Natural killer cell (primary cell): ENCODE data around the gene OR13J1. TPM values are rescaled to one million over a fixed set of nuclear protein-coding genes. Genes with fewer than 3 reads are reported as not detected.

ENCODE experiments used
- ATAC-seq, 3 donors: fragments of 150-1000 bp in 2 of 3; fragments of 200-7000 bp in 1 of 3; cut with Tn5 transposase; 1 replicate in 1 of 3; 2 replicates in 2 of 3; pipeline ENCODE4 v1.10.0; 2021; ENCODE audit warnings: mild to moderate bottlenecking in 2 of 3, moderate library complexity in 2 of 3
- DNase-seq, 2 donors: peaks; one replicate each; pipeline versions ENCODE4 v3.0.0 to v3.0.0-alpha.2; 2013 to 2021; ENCODE audit warnings: mixed read lengths in 1 of 2
- H3K27ac ChIP-seq: one replicate; pipeline ENCODE4 v1.5.1; 2013; ENCODE audit warnings: mild to moderate bottlenecking, low read length
- H3K27me3 ChIP-seq: one replicate; pipeline ENCODE4 v1.6.1; 2013; ENCODE audit warnings: low read length; ENCODE audit not compliant: control insufficient read depth, insufficient read depth
- H3K36me3 ChIP-seq: one replicate; pipeline ENCODE4 v1.6.1; 2013; ENCODE audit warnings: low read length; ENCODE audit not compliant: control insufficient read depth, insufficient read depth
- H3K4me1 ChIP-seq: one replicate; pipeline ENCODE4 v1.6.1; 2013; ENCODE audit warnings: low read length; ENCODE audit not compliant: control insufficient read depth, insufficient read depth
- H3K4me3 ChIP-seq: one replicate; pipeline ENCODE4 v1.5.1; 2013; ENCODE audit warnings: low read length
- H3K9me3 ChIP-seq: one replicate; pipeline ENCODE4 v1.6.1; 2013; ENCODE audit warnings: low read length; ENCODE audit not compliant: control insufficient read depth, insufficient read depth
- H3K27ac Mint-ChIP-seq, 2 donors: one replicate each; pipeline ENCODE4 v1.8.0; 2022; ENCODE audit warnings: mild to moderate bottlenecking in 2 of 2, mixed read lengths in 2 of 2, moderate library complexity in 1 of 2
- H3K27me3 Mint-ChIP-seq, 2 donors: one replicate each; pipeline ENCODE4 v1.8.0; 2022; ENCODE audit warnings: low read depth in 2 of 2, mixed read lengths in 2 of 2
- H3K36me3 Mint-ChIP-seq: one replicate; pipeline ENCODE4 v1.8.0; 2022; ENCODE audit warnings: mixed read lengths
- H3K4me1 Mint-ChIP-seq, 2 donors: one replicate each; pipeline ENCODE4 v1.8.0; 2022; ENCODE audit warnings: mixed read lengths in 2 of 2
- H3K4me3 Mint-ChIP-seq: one replicate; pipeline ENCODE4 v1.8.0; 2022; ENCODE audit warnings: mild to moderate bottlenecking, moderate library complexity, mixed read lengths
- H3K9me3 Mint-ChIP-seq, 2 donors: one replicate each; pipeline ENCODE4 v1.8.0; 2022; ENCODE audit warnings: mixed read lengths in 2 of 2
- CTCF ChIP-seq: fragments of 200-600 bp; IDR thresholded peaks from one replicate; pipeline ENCODE4 v1.8.0; 2022; ENCODE audit warnings: antibody characterized with exemption
- WGBS: methylation state at CpG from one replicate; pipeline ENCODE4 v1.1.7; 2013; ENCODE audit warnings: missing lambda C conversion rate; ENCODE audit not compliant: insufficient coverage; 5-methylcytosine and 5-hydroxymethylcytosine counted together
- intact Hi-C: fragments of 100-400 bp; cut with micrococcal nuclease; formaldehyde crosslinking; loops from one replicate; pipeline ENCODE4 v1.14.2; 2022
- total RNA-seq, 4 donors: library from RNA; stranded (reverse); fragments of 120-200 nt in 1 of 4; gene quantifications; one replicate each; pipeline versions ENCODE4 v1.2.3 to v1.2.4, GENCODE V29; 2013 to 2022

The OR13J1 gene
- total RNA-seq, 3 donors from 2014 or later (not counting 1 experiment from before 2014, with no cell fraction given), result not detected

GRCh38 chr9:35909687-35910612 lies 39.7 kb upstream of the OR13J1 start:
- ATAC-seq (no peak), DNase-seq (no peak)
- Mint-ChIP-seq H3K27ac (no peak overlapping the region), H3K27me3 (no peaks in the 10 kb centered on the region), H3K4me1 (peaks cover 0 to 12% of the 10 kb centered on the region in 2 donors), H3K36me3 (no peaks in the 10 kb centered on the region), H3K9me3 (no peaks in the 10 kb centered on the region), H3K4me3 (no peak overlapping the region)
- H3K36me3 ChIP-seq, result no peaks in the 10 kb centered on the region
- 90% methylated on average over 34 of the region's 34 CpGs for WGBS
- no peaks in the 10 kb centered on the region for H3K27me3 ChIP-seq
- intact Hi-C loops, result no loop called here
- H3K4me3 ChIP-seq, result no peak overlapping the region
- H3K9me3 ChIP-seq, result no peaks in the 10 kb centered on the region
- H3K4me1 ChIP-seq, result peaks cover 30% of the 10 kb centered on the region
- no peak for TF ChIP-seq CTCF
- H3K27ac ChIP-seq, result no peak overlapping the region

- Mint-ChIP-seq H3K4me3 (no peak within 1 kb of the TSS), H3K27ac (no peak within 1 kb of the TSS), H3K9me3 (no peaks in the 10 kb centered on the region), H3K4me1 (peaks cover 0 to 12% of the 10 kb centered on the region in 2 donors), H3K36me3 (no peaks in the 10 kb centered on the region), H3K27me3 (no peaks in the 10 kb centered on the region)
- DNase-seq, result no peak
- intact Hi-C loops, result no loop called here
- no peaks in the 10 kb centered on the region for H3K9me3 ChIP-seq
- H3K36me3 ChIP-seq, result no peaks in the 10 kb centered on the region
- 87% methylated on average over 11 of the region's 11 CpGs for WGBS
- H3K4me1 ChIP-seq, result peaks cover 30% of the 10 kb centered on the region
- no peaks in the 10 kb centered on the region for H3K27me3 ChIP-seq
- no peak within 1 kb of the TSS for H3K4me3 ChIP-seq
- no peak for ATAC-seq
- TF ChIP-seq CTCF, result no peak
- no peak within 1 kb of the TSS for H3K27ac ChIP-seq
These were observed 39.1 kb upstream of the OR13J1 start, which contains the start of gene SPAAR for GRCh38 chr9:35909274-35909673. Gene SPAAR (plus strand): TSS chr9:35909490. CDS start chr9:35910464, 974 bp downstream.

- TF ChIP-seq CTCF, result no peak
- Histone ChIP-seq H3K27me3 (no peaks in the 10 kb centered on the region), H3K36me3 (no peaks in the 10 kb centered on the region), H3K4me1 (peaks cover 30% of the 10 kb centered on the region), H3K9me3 (no peaks in the 10 kb centered on the region), H3K27ac (no peak overlapping the region), H3K4me3 (no peak overlapping the region)
- Mint-ChIP-seq H3K36me3 (no peaks in the 10 kb centered on the region), H3K9me3 (no peaks in the 10 kb centered on the region), H3K4me3 (no peak overlapping the region), H3K27me3 (peaks cover 0 to 6% of the 10 kb centered on the region in 2 donors), H3K4me1 (peaks cover 0 to 12% of the 10 kb centered on the region in 2 donors), H3K27ac (no peak overlapping the region)
- 85% methylated on average over 9 of the region's 9 CpGs for WGBS
- no peak for DNase-seq
- intact Hi-C loops, result no loop called here
- no peak for ATAC-seq
These were observed 38.4 kb upstream of the OR13J1 start for GRCh38 chr9:35908504-35909125.
